Left cardiac atrium (tissue), 4 donors: ENCODE data around the gene FAM180B. TPM values are rescaled to one million over a fixed set of nuclear protein-coding genes. Genes with fewer than 3 reads are reported as not detected.

ENCODE experiments used
- ATAC-seq, 2 donors: fragments of 200-7000 bp; cut with Tn5 transposase; one replicate each; pipeline ENCODE4 v1.9.1; 2020; ENCODE audit warnings: mild to moderate bottlenecking in 2 of 2, moderate library complexity in 2 of 2
- DNase-seq: peaks from one replicate; pipeline ENCODE4 v3.0.0-alpha.2; 2020
- intact Hi-C, 2 donors: fragments of 100-400 bp; cut with DNase I; formaldehyde crosslinking; loops; one replicate each; pipeline versions ENCODE4 v1.14.1 to v1.15.1; 2022 to 2023
- total RNA-seq, 2 donors: library from RNA; stranded (reverse); fragmentation: NEBNext Ultra II Directional; extraction: Animal tissue kit (Norgen Biotek cat#: 25700); gene quantifications; one replicate each; pipeline ENCODE4 v1.2.1, GENCODE V29; 2021
- donor health status: DM: no; HTN: yes; CAD: no.
- donor health status: DM: no; HTN: yes; CAD: no; lungs with severe emphysema.
- donor health status: DM: yes; HTN: yes; CAD: no.
- donor health status: Dilated cardiomyopathy.

FAM180B gene
- total RNA-seq, 2 donors from 2014 or later = 0.41 TPM; not detected in 1

- intact Hi-C loops = no loop called here
- ATAC-seq (peak; percentile 96 to 98), DNase-seq (peak; percentile 83)
Observed at GRCh38 chr11:47565340-47566148, 20.9 kb upstream of the FAM180B start, which contains the start of gene PTPMT1. Gene PTPMT1 (plus strand): TSS chr11:47565599. CDS start chr11:47565623, 24 bp downstream.

- DNase-seq = no peak
- peak; percentile 10 to 22 for ATAC-seq
- intact Hi-C loops = no loop called here
Observed at GRCh38 chr11:47566149-47566698, 20.3 kb upstream of the FAM180B start.

- DNase-seq (no peak), ATAC-seq (no peak)
- intact Hi-C loops = no loop called here
Observed at GRCh38 chr11:47569646-47570045, 16.8 kb upstream of the FAM180B start.

- intact Hi-C loops = no loop called here
- DNase-seq (no peak), ATAC-seq (peak in 1 of 2 donors; percentile 16)
Observed at GRCh38 chr11:47570651-47571356, 15.7 kb upstream of the FAM180B start.

GRCh38 chr11:47571357-47571729 is 15.1 kb upstream of the FAM180B start:
- intact Hi-C loops = no loop called here
- ATAC-seq (no peak), DNase-seq (no peak)

- no peak for ATAC-seq
- intact Hi-C loops = no loop called here
- DNase-seq = no peak
Observed at GRCh38 chr11:47571895-47572294, 14.6 kb upstream of the FAM180B start.

GRCh38 chr11:47572715-47573255 is 13.7 kb upstream of the FAM180B start:
- DNase-seq (peak; percentile 32), ATAC-seq (peak; percentile 16 to 70)
- intact Hi-C loops = no loop called here

- intact Hi-C loops = no loop called here
- ATAC-seq = peak; percentile 90
- DNase-seq = no peak
Observed at GRCh38 chr11:47573321-47573720, 13.2 kb upstream of the FAM180B start.

- DNase-seq (no peak), ATAC-seq (no peak)
- intact Hi-C loops = no loop called here
Observed at GRCh38 chr11:47577460-47578041, 8.9 kb upstream of the FAM180B start.

- DNase-seq = peak; percentile 90
- intact Hi-C loops = no loop called here
- ATAC-seq = peak; percentile 96
Observed at GRCh38 chr11:47578524-47579494, 7.7 kb upstream of the FAM180B start, which contains the start of the genes KBTBD4 and NDUFS3. Gene KBTBD4 (minus strand): TSS chr11:47578970. CDS start chr11:47578951, 19 bp downstream. Gene NDUFS3 (plus strand): TSS chr11:47579074. CDS start chr11:47579092, 18 bp downstream.

- ATAC-seq (no peak), DNase-seq (no peak)
- intact Hi-C loops = no loop called here
Observed at GRCh38 chr11:47583844-47584243, 2.6 kb upstream of the FAM180B start.

- DNase-seq = no peak
- no peak for ATAC-seq
- intact Hi-C loops = no loop called here
Observed at GRCh38 chr11:47587039-47587716, 700 bp downstream of the FAM180B start.

GRCh38 chr11:47587723-47588326 is 1.3 kb downstream of the FAM180B start:
- DNase-seq (peak; percentile 47), ATAC-seq (peak; percentile 52 to 54)
- intact Hi-C loops = no loop called here

- DNase-seq (no peak), ATAC-seq (no peak)
- intact Hi-C loops = no loop called here
Observed at GRCh38 chr11:47589118-47589517, 2.6 kb downstream of the FAM180B start.

GRCh38 chr11:47589584-47589976 is 3.1 kb downstream of the FAM180B start:
- ATAC-seq (peak in 1 of 2 donors; percentile 5), DNase-seq (no peak)
- intact Hi-C loops = no loop called here

- intact Hi-C loops = no loop called here
- peak in 1 of 2 donors; percentile 16 for ATAC-seq
- DNase-seq = no peak
Observed at GRCh38 chr11:47589977-47590861, 3.7 kb downstream of the FAM180B start.
